H1 (cell line): ENCODE measurements around the gene AGBL4. TPM values are rescaled to one million over a fixed set of nuclear protein-coding genes. Genes with fewer than 3 reads are reported as not detected.

ENCODE experiments used
- CTCF ChIA-PET: fragments of 300-600 bp; sonication (Branson Sonifier 250); formaldehyde crosslinking; loops from one replicate; lab custom pipeline; 2021; ENCODE audit not compliant: partially characterized antibody; lab: Charles Lee
- POLR2A ChIA-PET: fragments of 300-600 bp; sonication (Branson Sonifier 250); formaldehyde crosslinking; loops from one replicate; lab custom pipeline; 2021; ENCODE audit warnings: inconsistent platforms; ENCODE audit not compliant: partially characterized antibody; lab: Charles Lee
- DNase-seq, 2 experiments: peaks; one replicate each; pipeline versions ENCODE4 v3.0.0 to v3.0.0-alpha.2; 2010 to 2022; ENCODE audit warnings: low spot score in 2 of 2, low read depth in 1 of 2, mixed read lengths in 1 of 2
- FAIRE-seq: peaks from 2 replicates; lab custom pipeline; 2011; peaks lifted over from hg19 to GRCh38; lab: Jason Lieb, UNC
- H2AFZ ChIP-seq: 2 replicates; pipeline ENCODE4 v1.8.1; 2012; ENCODE audit warnings: low read length, inconsistent platforms
- H2AK5ac ChIP-seq: 2 replicates; pipeline ENCODE4 v1.6.1; 2013; ENCODE audit warnings: low read depth, low read length
- H2BK120ac ChIP-seq: replicated peaks from 2 replicates; pipeline ENCODE3; 2013; ENCODE audit warnings: low read depth, low read length, inconsistent platforms
- H2BK12ac ChIP-seq: 2 replicates; pipeline ENCODE4 v1.6.1; 2013; ENCODE audit warnings: low read depth, low read length
- H2BK15ac ChIP-seq: 2 replicates; pipeline ENCODE4 v1.6.1; 2013; ENCODE audit warnings: low read length
- H2BK20ac ChIP-seq: 2 replicates; pipeline ENCODE4 v1.6.1; 2013; ENCODE audit warnings: low read length
- H2BK5ac ChIP-seq: 2 replicates; pipeline ENCODE4 v1.6.1; 2013; ENCODE audit warnings: low read depth, low read length
- H3K14ac ChIP-seq: 2 replicates; pipeline ENCODE4 v1.6.1; 2013; ENCODE audit warnings: inconsistent platforms; ENCODE audit not compliant: insufficient read length
- H3K18ac ChIP-seq: 2 replicates; pipeline ENCODE4 v1.6.1; 2013; ENCODE audit warnings: low read length; ENCODE audit errors: extremely low read depth
- H3K23ac ChIP-seq: 2 replicates; pipeline ENCODE4 v1.6.1; 2013; ENCODE audit warnings: inconsistent platforms; ENCODE audit not compliant: insufficient read length
- H3K23me2 ChIP-seq: 2 replicates; pipeline ENCODE4 v1.6.1; 2013; ENCODE audit warnings: low read depth, low read length
- H3K27ac ChIP-seq: 2 replicates; pipeline ENCODE4 v1.6.1; 2011; ENCODE audit warnings: low read depth, low read length, inconsistent platforms
- H3K27me3 ChIP-seq, 4 experiments: replicated peaks in 1 of 4; 1 replicate in 1 of 4; 2 replicates in 3 of 4; pipeline versions ENCODE4 v1.6.1 to v1.8.1; 2011 to 2013; ENCODE audit warnings: low read length in 3 of 4, mild to moderate bottlenecking in 3 of 4, inconsistent platforms in 2 of 4, mixed read lengths in 2 of 4, moderate library complexity in 1 of 4; ENCODE audit not compliant: control insufficient read depth in 3 of 4, insufficient read depth in 3 of 4; ENCODE audit errors: extremely low read depth in 1 of 4
- H3K36me3 ChIP-seq, 4 experiments: 2 replicates each; pipeline versions ENCODE4 v1.6.1 to v1.8.1; 2011 to 2013; ENCODE audit warnings: mild to moderate bottlenecking in 4 of 4, low read length in 3 of 4, moderate library complexity in 2 of 4, control low read depth in 1 of 4, inconsistent platforms in 1 of 4; ENCODE audit not compliant: insufficient read depth in 4 of 4, control insufficient read depth in 2 of 4
- H3K4ac ChIP-seq: replicated peaks from 2 replicates; pipeline ENCODE3; 2013; ENCODE audit warnings: low read length, low read depth, mixed read lengths, inconsistent platforms; ENCODE audit not compliant: insufficient read length
- H3K4me1 ChIP-seq, 4 experiments: replicated peaks in 1 of 4; 1 replicate in 1 of 4; 2 replicates in 3 of 4; pipeline versions ENCODE4 v1.6.1 to v1.8.1; 2011 to 2013; ENCODE audit warnings: low read length in 3 of 4, inconsistent platforms in 2 of 4, mixed read lengths in 1 of 4; ENCODE audit not compliant: insufficient read depth in 4 of 4, control insufficient read depth in 3 of 4
- H3K4me2 ChIP-seq, 2 experiments: 2 replicates each; pipeline versions ENCODE4 v1.6.1 to v1.8.1; 2011 to 2013; ENCODE audit warnings: low read depth in 2 of 2, low read length in 2 of 2, control low read depth in 1 of 2, inconsistent platforms in 1 of 2, mild to moderate bottlenecking in 1 of 2; ENCODE audit not compliant: insufficient read depth in 1 of 2
- H3K4me3 ChIP-seq, 4 experiments: fragments of 200-600, 300-600 bp in 1 of 4; sonication (generic), shearing (Covaris generic), sonication (Bioruptor Twin) in 1 of 4; 2 replicates each; pipeline versions ENCODE4 v1.5.1 to v1.8.1; 2011 to 2016; ENCODE audit warnings: low read length in 4 of 4, low read depth in 3 of 4, control low read depth in 2 of 4, inconsistent platforms in 2 of 4, mild to moderate bottlenecking in 2 of 4, mixed read lengths in 1 of 4, moderate library complexity in 1 of 4; ENCODE audit not compliant: insufficient read depth in 2 of 4; ENCODE audit errors: extremely low read depth in 1 of 4
- H3K56ac ChIP-seq: replicated peaks from 2 replicates; pipeline ENCODE3; 2013; ENCODE audit warnings: low read depth, mild to moderate bottlenecking, mixed read lengths, low read length, inconsistent platforms; ENCODE audit not compliant: insufficient read length
- H3K79me1 ChIP-seq: 2 replicates; pipeline ENCODE4 v1.6.1; 2013; ENCODE audit warnings: low read depth, low read length, control low read depth
- H3K79me2 ChIP-seq, 2 experiments: 2 replicates each; pipeline versions ENCODE4 v1.6.1 to v1.8.1; 2012 to 2013; ENCODE audit warnings: low read length in 2 of 2, mild to moderate bottlenecking in 2 of 2, inconsistent platforms in 1 of 2; ENCODE audit not compliant: insufficient read depth in 2 of 2, control insufficient read depth in 1 of 2
- H3K9ac ChIP-seq, 4 experiments: replicated peaks in 1 of 4; 1 replicate in 1 of 4; 2 replicates in 3 of 4; pipeline versions ENCODE4 v1.6.1 to v1.8.1; 2011 to 2013; ENCODE audit warnings: low read depth in 3 of 4, low read length in 3 of 4, control low read depth in 2 of 4, mild to moderate bottlenecking in 2 of 4, moderate library complexity in 2 of 4, inconsistent platforms in 1 of 4; ENCODE audit errors: extremely low read depth in 1 of 4
- H3K9me3 ChIP-seq, 2 experiments: 2 replicates each; pipeline versions ENCODE4 v1.6.1 to v1.8.1; 2012 to 2013; ENCODE audit warnings: mild to moderate bottlenecking in 2 of 2, moderate library complexity in 2 of 2, control low read depth in 1 of 2, inconsistent platforms in 1 of 2, low read depth in 1 of 2, low read length in 1 of 2, mixed read lengths in 1 of 2; ENCODE audit not compliant: insufficient read depth in 2 of 2
- H4K20me1 ChIP-seq, 2 experiments: replicated peaks in 1 of 2; 2 replicates each; pipeline versions ENCODE3 to v1.8.1; 2011 to 2013; ENCODE audit warnings: inconsistent platforms in 2 of 2, low read length in 2 of 2, mild to moderate bottlenecking in 1 of 2; ENCODE audit not compliant: insufficient read depth in 2 of 2, control insufficient read depth in 1 of 2
- H4K5ac ChIP-seq: 2 replicates; pipeline ENCODE4 v1.6.1; 2013; ENCODE audit warnings: low read length, low read depth, mixed read lengths, inconsistent platforms; ENCODE audit not compliant: insufficient read length
- H4K8ac ChIP-seq: 2 replicates; pipeline ENCODE4 v1.8.0; 2013; ENCODE audit warnings: mild to moderate bottlenecking, moderate library complexity, low read length, inconsistent platforms; ENCODE audit not compliant: insufficient read depth; ENCODE audit errors: extremely low read depth
- H4K91ac ChIP-seq: replicated peaks from 2 replicates; pipeline ENCODE3; 2013; ENCODE audit warnings: low read length, mixed read lengths, inconsistent platforms; ENCODE audit not compliant: insufficient read length
- CEBPB ChIP-seq: IDR thresholded peaks from 2 replicates; pipeline ENCODE4 v1.6.1; 2012; ENCODE audit warnings: low read depth, low read length
- EP300 ChIP-seq, 2 experiments: IDR thresholded peaks; 1 replicate in 1 of 2; 2 replicates in 1 of 2; pipeline ENCODE4 v1.6.1; 2011 to 2012; ENCODE audit warnings: low read depth in 2 of 2, low read length in 2 of 2, mild to moderate bottlenecking in 2 of 2, borderline replicate concordance in 1 of 2, inconsistent platforms in 1 of 2, moderate library complexity in 1 of 2
- RBBP5 ChIP-seq: IDR thresholded peaks from 2 replicates; pipeline ENCODE4 v1.7.1; 2012; ENCODE audit warnings: low read depth, mild to moderate bottlenecking, inconsistent platforms, low read length, moderate library complexity, borderline replicate concordance
- RXRA ChIP-seq: IDR thresholded peaks from 2 replicates; pipeline ENCODE4 v1.6.1; 2011; ENCODE audit warnings: low read depth, mild to moderate bottlenecking, low read length, moderate library complexity; ENCODE audit not compliant: insufficient read depth
- SIN3A ChIP-seq, 2 experiments: IDR thresholded peaks in 1 of 2; conservative IDR thresholded peaks in 1 of 2; 2 replicates each; pipeline ENCODE4 v1.6.1; 2011 to 2012; ENCODE audit warnings: low read length in 2 of 2, improper control_type of control experiment in 1 of 2, low read depth in 1 of 2, mild to moderate bottlenecking in 1 of 2
- SRF ChIP-seq: IDR thresholded peaks from 2 replicates; pipeline ENCODE4 v1.6.1; 2011; ENCODE audit warnings: mild to moderate bottlenecking, low read depth, low read length, moderate library complexity
- WGBS, 2 experiments: shearing (Covaris generic) in 1 of 2; methylation state at CpG; one replicate each; pipeline versions ENCODE4 v1.1.6 to v1.1.7; 2013 to 2015; ENCODE audit warnings: low lambda C conversion rate in 2 of 2, mixed read lengths in 2 of 2, inconsistent platforms in 1 of 2, low coverage in 1 of 2, missing lambda C conversion rate in 1 of 2; ENCODE audit not compliant: insufficient replicate concordance in 2 of 2, insufficient coverage in 1 of 2, insufficient read length in 1 of 2; ENCODE audit errors: extremely low coverage in 1 of 2, missing lambda C conversion rate in 1 of 2; 5-methylcytosine and 5-hydroxymethylcytosine counted together
- polyA plus RNA-seq, 7 experiments: library from polyadenylated mRNA; depleted of rRNA in 3 of 7; stranded (reverse) in 5 of 7; unstranded in 2 of 7; fragments of >200 nt in 5 of 7; fragments of 200-250 nt in 2 of 7; gene quantifications; 1 replicate in 5 of 7; 2 replicates in 1 of 7; 4 replicates in 1 of 7; pipeline versions ENCODE4 v1.2.1 to v1.2.3, GENCODE V29; 2011 to 2013; ENCODE audit warnings: missing spikeins in 2 of 7, mixed read lengths in 2 of 7
- total RNA-seq: library from RNA; stranded (reverse); fragmentation: NEBNext Ultra II Directional; extraction: Animal tissue kit (Norgen Biotek cat#: 25700); gene quantifications from 2 replicates; pipeline ENCODE4 v1.2.1, GENCODE V29; 2021

The AGBL4 gene
- total and polyA plus RNA-seq, 2 of the 8 experiments (the other 6 are each of a cell fraction or from before 2014, with no cell fraction given): 0.41 to 0.45 TPM

DNA sequence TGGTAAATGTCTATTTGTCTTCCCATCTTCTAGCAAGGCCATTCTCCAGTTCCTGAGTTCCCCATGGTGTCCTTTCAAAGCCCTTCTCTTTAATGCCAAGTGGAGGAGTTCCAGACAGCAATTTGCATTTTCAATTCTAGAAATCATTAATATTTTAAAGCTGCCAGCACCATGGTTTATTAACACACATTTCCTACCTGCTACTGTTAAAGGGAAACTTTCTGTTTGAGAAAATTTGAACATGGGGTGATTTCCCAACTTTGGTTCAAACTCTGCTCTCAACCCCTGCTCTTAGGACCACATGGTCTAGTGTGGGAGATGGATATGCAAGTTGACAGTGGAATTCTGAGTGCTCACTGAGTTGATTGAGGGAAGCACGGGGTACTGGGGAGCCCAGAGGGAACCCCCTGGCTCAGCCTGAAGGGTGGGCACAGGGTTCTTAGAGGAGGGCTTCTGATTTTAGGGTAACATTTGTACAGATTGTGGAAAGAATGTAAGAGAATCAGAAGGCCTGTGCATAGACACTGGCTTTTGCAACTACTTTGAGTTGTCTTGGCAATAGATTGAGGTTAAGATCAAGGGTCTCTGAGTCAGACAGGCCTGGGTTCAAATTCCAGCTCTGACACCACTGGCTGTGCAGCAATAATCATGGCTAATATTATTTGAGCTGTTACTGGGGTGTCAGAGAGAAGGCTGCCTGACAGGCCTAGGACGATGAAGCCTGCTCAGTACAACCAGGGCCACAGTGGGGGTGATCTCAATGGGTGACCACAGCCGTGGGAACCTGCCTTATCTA is 1344.8 kb downstream of the AGBL4 start:
- no peak overlapping the region for H2AK5ac ChIP-seq
- H3K4ac ChIP-seq: no peak overlapping the region
- H2BK20ac ChIP-seq: no peak overlapping the region
- FAIRE-seq: no peak
- H4K20me1 ChIP-seq: no peaks in the 10 kb centered on the region
- no peak overlapping the region for H3K4me3 ChIP-seq
- H3K4me1 ChIP-seq: peaks cover 0 to 6% (median 4%) of the 10 kb centered on the region in 4 experiments; a peak in 4 of 7 replicates
- no peak overlapping the region for H3K14ac ChIP-seq
- WGBS, 2 experiments: 81% methylated on average over 3 of the region's 3 CpGs; no CpG with 5 or more reads in 1 of the 2 experiments
- H4K8ac ChIP-seq: no peak overlapping the region
- no peaks in the 10 kb centered on the region for H3K23me2 ChIP-seq
- H2BK15ac ChIP-seq: no peak overlapping the region
- H3K9ac ChIP-seq: no peak overlapping the region
- no peak overlapping the region for H2BK5ac ChIP-seq
- H2AFZ ChIP-seq: no peak overlapping the region
- no peak overlapping the region for H4K91ac ChIP-seq
- H3K9me3 ChIP-seq: no peaks in the 10 kb centered on the region
- H3K79me1 ChIP-seq: no peaks in the 10 kb centered on the region
- no peak for TF ChIP-seq RXRA
- no peak for TF ChIP-seq SRF
- no peak for TF ChIP-seq EP300 (IDR thresholded peaks at IDR 0.05; ENCODE audit: borderline replicate concordance in 1 of 2, low read depth in 2 of 2, low read length in 2 of 2)
- TF ChIP-seq CEBPB: no peak
- TF ChIP-seq RBBP5: no peak
- no peak for TF ChIP-seq SIN3A (conservative IDR thresholded peaks at IDR 0.05 in 1 of 2, IDR thresholded peaks at IDR 0.05 in 1 of 2; ENCODE audit: low read depth in 1 of 2, low read length in 2 of 2)
- no peak overlapping the region for H3K23ac ChIP-seq
- no peaks in the 10 kb centered on the region for H3K36me3 ChIP-seq
- CTCF ChIA-PET: interaction anchor here (0.7 to 12.3 kb wide), 22 partner anchors 9 to 1670 kb away, joined by 3 to 225 read pairs (median 8); no protein-coding TSS in a partner anchor
- H3K79me2 ChIP-seq: no peaks in the 10 kb centered on the region
- no peak overlapping the region for H3K56ac ChIP-seq
- DNase-seq: no peak
- no peak overlapping the region for H3K27ac ChIP-seq
- no peak overlapping the region for H4K5ac ChIP-seq
- no peak overlapping the region for H3K18ac ChIP-seq
- peaks cover 0 to 2% (median 0%) of the 10 kb centered on the region in 4 experiments; a peak in 1 of 7 replicates for H3K27me3 ChIP-seq
- H3K4me2 ChIP-seq: no peak overlapping the region
- POLR2A ChIA-PET: interaction anchor here (0.7 kb wide), 1 partner anchor 24 kb away, joined by 3 read pairs; no protein-coding TSS in a partner anchor
- no peak overlapping the region for H2BK120ac ChIP-seq
- no peak overlapping the region for H2BK12ac ChIP-seq
